Endothelial cell of umbilical vein (primary cell): ENCODE data around the gene DUSP15. TPM values are rescaled to one million over a fixed set of nuclear protein-coding genes. Genes with fewer than 3 reads are reported as not detected.

Experiments used
- BruUV-seq: library from RNA; stranded (reverse); fragments of 400-500 nt; replicated peaks from 2 replicates; lab custom pipeline; 2021; lab: Mats Ljungman, UMichigan
- CTCF ChIA-PET: fragments of 300-600, 350-600 bp; sonication (Branson Sonifier 250); formaldehyde crosslinking; loops from one replicate; lab custom pipeline; 2021; ENCODE audit warnings: antibody characterized with exemption, inconsistent platforms; lab: Charles Lee
- POLR2A ChIA-PET: fragments of 300-600, 350-600 bp; sonication (Branson Sonifier 250); formaldehyde crosslinking; loops from one replicate; lab custom pipeline; 2021; ENCODE audit warnings: antibody characterized with exemption, inconsistent platforms; lab: Charles Lee
- DNase-seq: peaks from one replicate; pipeline ENCODE4 v3.0.0-alpha.2; 2011; ENCODE audit warnings: low read depth, low spot score
- FAIRE-seq: peaks from 2 replicates; lab custom pipeline; 2011; peaks lifted over from hg19 to GRCh38; lab: Jason Lieb, UNC
- H2AFZ ChIP-seq: 2 replicates; pipeline ENCODE4 v1.6.0; 2012; ENCODE audit warnings: low read depth, low read length, control low read depth, inconsistent platforms
- H3K27ac ChIP-seq: 2 replicates; pipeline ENCODE4 v1.5.1; 2011; ENCODE audit warnings: low read depth, mild to moderate bottlenecking, control low read depth, low read length, moderate library complexity; ENCODE audit not compliant: insufficient read depth
- H3K27me3 ChIP-seq, 2 experiments: 2 replicates each; pipeline versions ENCODE4 v1.6.0 to v1.6.1; 2011; ENCODE audit warnings: low read length in 2 of 2, mixed read lengths in 1 of 2; ENCODE audit not compliant: control insufficient read depth in 2 of 2, insufficient read depth in 2 of 2
- H3K36me3 ChIP-seq, 2 experiments: 2 replicates in 1 of 2; 3 replicates in 1 of 2; pipeline ENCODE4 v1.5.1; 2011; ENCODE audit warnings: low read length in 2 of 2, mild to moderate bottlenecking in 1 of 2, moderate library complexity in 1 of 2; ENCODE audit not compliant: control insufficient read depth in 2 of 2, insufficient read depth in 2 of 2; ENCODE audit errors: extremely low read depth in 1 of 2
- H3K4me1 ChIP-seq: 3 replicates; pipeline ENCODE4 v1.5.1; 2011; ENCODE audit warnings: mild to moderate bottlenecking, low read length; ENCODE audit not compliant: control insufficient read depth, insufficient read depth; ENCODE audit errors: extremely low read depth
- H3K4me2 ChIP-seq: 2 replicates; pipeline ENCODE4 v1.6.1; 2011; ENCODE audit warnings: low read length, control low read depth, mixed read lengths; ENCODE audit not compliant: insufficient read depth
- H3K4me3 ChIP-seq, 3 experiments: fragments of 200-600 bp in 1 of 3; sonication (generic), shearing (Covaris generic) in 1 of 3; replicated peaks in 1 of 3; 2 replicates each; pipeline ENCODE4 v1.5.1; 2011 to 2016; ENCODE audit warnings: control low read depth in 3 of 3, low read length in 3 of 3, mild to moderate bottlenecking in 2 of 3, inconsistent platforms in 1 of 3, low read depth in 1 of 3, moderate library complexity in 1 of 3; ENCODE audit not compliant: insufficient read depth in 1 of 3
- H3K79me2 ChIP-seq: 2 replicates; pipeline ENCODE4 v1.6.0; 2012; ENCODE audit warnings: low read length, inconsistent platforms; ENCODE audit not compliant: control insufficient read depth, insufficient read depth
- H3K9ac ChIP-seq: replicated peaks from 2 replicates; pipeline ENCODE3; 2011; ENCODE audit warnings: low read length, control low read depth; ENCODE audit not compliant: insufficient read depth; ENCODE audit errors: extremely low read depth
- H3K9me1 ChIP-seq: replicated peaks from 3 replicates; pipeline ENCODE4 v1.6.0; 2011; ENCODE audit warnings: mild to moderate bottlenecking, low read length; ENCODE audit not compliant: control insufficient read depth, insufficient read depth; ENCODE audit errors: extremely low read depth
- H3K9me3 ChIP-seq: replicated peaks from 2 replicates; pipeline ENCODE4 v1.5.1; 2012; ENCODE audit warnings: low read length, inconsistent platforms; ENCODE audit not compliant: control insufficient read depth, insufficient read depth
- H4K20me1 ChIP-seq: replicated peaks from 2 replicates; pipeline ENCODE3; 2011; ENCODE audit warnings: mild to moderate bottlenecking, low read length; ENCODE audit not compliant: control insufficient read depth, insufficient read depth; ENCODE audit errors: extremely low read depth
- CTCF ChIP-seq, 2 donors: IDR thresholded peaks; 1 replicate in 1 of 2; 2 replicates in 1 of 2; pipeline ENCODE4 v1.5.1; 2011; ENCODE audit warnings: low read length in 2 of 2, mild to moderate bottlenecking in 2 of 2, moderate library complexity in 2 of 2, control low read depth in 1 of 2, inconsistent platforms in 1 of 2, low read depth in 1 of 2; ENCODE audit not compliant: insufficient read depth in 1 of 2; ENCODE audit errors: extremely low read depth in 1 of 2
- EZH2 ChIP-seq: IDR thresholded peaks from 2 replicates; pipeline ENCODE4 v1.6.1; 2012; ENCODE audit warnings: borderline replicate concordance, low read depth, mild to moderate bottlenecking, moderate library complexity, low read length, inconsistent platforms; ENCODE audit not compliant: severe bottlenecking
- FOS ChIP-seq: IDR thresholded peaks from 2 replicates; pipeline ENCODE4 v1.6.1; 2011; ENCODE audit warnings: mild to moderate bottlenecking, low read length, moderate library complexity, borderline replicate concordance; ENCODE audit not compliant: insufficient read depth
- GATA2 ChIP-seq: IDR thresholded peaks from 2 replicates; pipeline ENCODE4 v1.7.0; 2011; ENCODE audit warnings: low read depth, mild to moderate bottlenecking, moderate library complexity, mixed read lengths, low read length; ENCODE audit not compliant: insufficient read length, insufficient read depth
- JUN ChIP-seq: IDR thresholded peaks from 2 replicates; pipeline ENCODE4 v1.6.1; 2011; ENCODE audit warnings: borderline replicate concordance, low read depth; ENCODE audit not compliant: insufficient read length, insufficient read depth
- MAX ChIP-seq: IDR thresholded peaks from 2 replicates; pipeline ENCODE4 v1.6.1; 2011; ENCODE audit not compliant: insufficient read depth, insufficient read length
- MYC ChIP-seq: IDR thresholded peaks from one replicate; pipeline ENCODE4 v1.6.1; 2011; ENCODE audit warnings: mild to moderate bottlenecking, low read depth, low read length
- POLR2A ChIP-seq: IDR thresholded peaks from 2 replicates; pipeline ENCODE4 v1.6.1; 2012; ENCODE audit warnings: low read depth, mild to moderate bottlenecking, control low read depth, low read length
- POLR2AphosphoS5 ChIP-seq: IDR thresholded peaks from 2 replicates; pipeline ENCODE4 v1.6.1; 2012; ENCODE audit warnings: low read depth, mild to moderate bottlenecking, control low read depth, low read length, moderate library complexity; ENCODE audit not compliant: insufficient read depth
- dilution Hi-C: fragments of 300-500 bp; cut with MboI; formaldehyde crosslinking; loops from one replicate; pipeline ENCODE4 v1.15.0; 2019; ENCODE audit warnings: low sequenced_read_pairs; ENCODE audit not compliant: extremely low pct_ligation_motif_present
- intact Hi-C: fragments of 100-400 bp; cut with micrococcal nuclease; formaldehyde crosslinking; loops from one replicate; pipeline ENCODE4 v1.10.0; 2022
- polyA plus RNA-seq, 4 experiments: library from polyadenylated mRNA; depleted of rRNA in 3 of 4; stranded (reverse) in 3 of 4; unstranded in 1 of 4; fragments of >200 nt; gene quantifications; 2 replicates each; pipeline versions ENCODE4 v1.2.1 to v1.2.3, GENCODE V29; 2011 to 2012; ENCODE audit warnings: missing spikeins in 1 of 4
- total RNA-seq: library from RNA; stranded (reverse); gene quantifications from 2 replicates; pipeline ENCODE4 v1.2.3, GENCODE V29; 2021

DUSP15 gene
- total and polyA plus RNA-seq, 2 donors (not counting 3 experiments of a cell fraction or from before 2014, with no cell fraction given): 0.33 TPM; not detected in 1

- intact Hi-C loops: no loop called here
- dilution Hi-C loops: no loop called here
Measured at GRCh38 chr20:31824554-31825313, 45.6 kb downstream of the DUSP15 start.

More at GRCh38 chr20:31824554-31825313, 45.6 kb downstream of the DUSP15 start:
- TF ChIP-seq MAX (no peak), EZH2 (no peak), FOS (no peak), JUN (no peak), CTCF (IDR thresholded peaks at IDR 0.05; ENCODE audit: extremely low read depth in 1 of 2, insufficient read depth in 1 of 2, low read depth in 1 of 2, low read length in 2 of 2) (no peak), POLR2A (no peak), POLR2AphosphoS5 (no peak), GATA2 (no peak), MYC (no peak)
- Histone ChIP-seq H3K27ac (peak overlapping the region; percentile 79), H3K36me3 (no peaks in the 10 kb centered on the region), H2AFZ (no peak overlapping the region), H3K4me1 (peaks cover 26% of the 10 kb centered on the region), H3K4me3 (no peak overlapping the region), H3K9me1 (no peaks in the 10 kb centered on the region), H3K79me2 (no peaks in the 10 kb centered on the region), H3K9me3 (no peaks in the 10 kb centered on the region), H3K27me3 (no peaks in the 10 kb centered on the region), H4K20me1 (no peaks in the 10 kb centered on the region), H3K4me2 (no peak overlapping the region), H3K9ac (peak overlapping the region; percentile 18)
- ChIA-PET POLR2A (no interaction called here), CTCF (interaction anchor here (0.8 to 25.3 kb wide), 6 partner anchors 11 to 828 kb away, joined by 3 to 619 read pairs (median 54); partner anchors contain the start of gene FOXS1)
- FAIRE-seq (no peak), DNase-seq (no peak)
- no TSS peak for BruUV-seq
